Measurements from ENCODE around the gene PTBP1.
"Not testable (repeated sequence)": the region's sequence is repeated elsewhere in the genome, so short reads cannot be mapped to it uniquely, and the experiment has no call there.

PTBP1 gene

GRCh38 chr19:811506-812048 lies 14.3 kb downstream of the PTBP1 start:
- no peak for DNase-seq

- DNase-seq = no peak
Measured at GRCh38 chr19:812049-812746, 14.9 kb downstream of the PTBP1 start.

- DNase-seq = no peak
Measured at GRCh38 chr19:812747-813218, 15.5 kb downstream of the PTBP1 start.

GRCh38 chr19:813219-814151 lies 16.2 kb downstream of the PTBP1 start:
- DNase-seq = no peak

- no peak for DNase-seq
Measured at GRCh38 chr19:814152-815078, 17.2 kb downstream of the PTBP1 start.

GRCh38 chr19:815079-815774 lies 18.0 kb downstream of the PTBP1 start:
- DNase-seq = no peak

- DNase-seq = no peak
Measured at GRCh38 chr19:815775-816499, 18.7 kb downstream of the PTBP1 start.

GRCh38 chr19:816500-816857 lies 19.2 kb downstream of the PTBP1 start:
- DNase-seq = no peak

GRCh38 chr19:820212-820611 lies 23.0 kb downstream of the PTBP1 start:
- DNase-seq = not testable (repeated sequence)

- DNase-seq = no peak
Measured at GRCh38 chr19:821231-821824, 24.1 kb downstream of the PTBP1 start.

- peak; percentile 28 for DNase-seq
Measured at GRCh38 chr19:821825-822503, 24.7 kb downstream of the PTBP1 start, which contains the start of gene PLPPR3. Gene PLPPR3, minus strand, starts transcription at chr19:821955. Its CDS starts 396 bp downstream, at chr19:821559.

- peak; percentile 15 for DNase-seq
Measured at GRCh38 chr19:823565-824121, 26.4 kb downstream of the PTBP1 start.

GRCh38 chr19:824885-825284 lies 27.6 kb downstream of the PTBP1 start:
- no peak for DNase-seq

- no peak for DNase-seq
Measured at GRCh38 chr19:825897-826644, 28.8 kb downstream of the PTBP1 start.

GRCh38 chr19:827314-827709 lies 30.1 kb downstream of the PTBP1 start:
- no peak for DNase-seq

- DNase-seq = no peak
Measured at GRCh38 chr19:827710-828321, 30.6 kb downstream of the PTBP1 start, which contains the start of gene AZU1. Gene AZU1, plus strand, starts transcription at chr19:827837. Its CDS starts 10 bp downstream, at chr19:827847.

GRCh38 chr19:829129-829758 lies 32.0 kb downstream of the PTBP1 start:
- no peak for DNase-seq

Measured in left hindlimb (tissue), 1 donor.